ENCODE results near the gene SHC4. TPM values are rescaled to one million over a fixed set of nuclear protein-coding genes. Genes with fewer than 3 reads are reported as not detected.
A peak's percentile ranks its signal among the peaks of the same experiment; 100 is the strongest.

The SHC4 gene
- total and polyA plus RNA-seq, 9 of the 15 experiments (the other 6 are each of a cell fraction or from before 2014, with no cell fraction given): 0.43 to 1.2 (median 0.67) TPM

GRCh38 chr15:48855501-48856440 is 107.9 kb downstream of the SHC4 start:
- FAIRE-seq: peak; percentile 68
- intact Hi-C loops (cut with micrococcal nuclease) (loop anchor here (1.0 to 5.0 kb wide), 3 partner anchors 43 to 497 kb away; partner anchors contain the start of gene CEP152), in situ Hi-C loops (cut with MboI) (loop anchor here (10.0 kb wide), 1 partner anchor 1289 kb away; no protein-coding TSS in a partner anchor)
- peak overlapping the region; percentile 76 for H2AFZ ChIP-seq (ENCODE audit: low read depth, low read length)
- H3K9me3 ChIP-seq (replicated peaks; ENCODE audit: control insufficient read depth, insufficient read depth, low read depth, low read length): no peaks in the 10 kb centered on the region
- ChIA-PET CTCF (ENCODE audit: low intra/inter-chr PET ratio) (interaction anchor here (1.2 kb wide), 1 partner anchor 275 kb away, joined by 3 read pairs; no protein-coding TSS in a partner anchor), POLR2A (interaction anchor here (0.6 to 1.1 kb wide), 4 partner anchors 10 to 189 kb away, joined by 3 read pairs; partner anchors contain the start of gene EID1)
- no peak overlapping the region for H3K4me3 ChIP-seq
- no peak overlapping the region for H3K27ac ChIP-seq (ENCODE audit: extremely low read depth, low read depth, low read length)
- peak overlapping the region; percentile 20; the same call in 1 of the 2 replicates for H3K4me2 ChIP-seq (ENCODE audit: insufficient read depth, low read length)
- no TSS peak for BruUV-seq (replicated peaks)
- peak; percentile 83 for ATAC-seq
- peak in 3 of 4 experiments; percentile 15 to 65 (median 40) for DNase-seq (ENCODE audit: extremely low read depth in 1 of 4, low spot score in 3 of 4)
- no peaks in the 10 kb centered on the region for H3K36me3 ChIP-seq (ENCODE audit: control insufficient read depth, insufficient read depth, low read length)
- WGBS (ENCODE audit: insufficient coverage, low coverage, missing lambda C conversion rate): 2% methylated on average over 6 of the region's 6 CpGs
- no peak overlapping the region for H3K9ac ChIP-seq (ENCODE audit: insufficient read depth in 1 of 2, low read depth in 2 of 2, low read length in 2 of 2)
- H3K4me1 ChIP-seq (replicated peaks in 1 of 2; ENCODE audit: control insufficient read depth in 2 of 2, insufficient read depth in 2 of 2, low read length in 2 of 2): peaks cover 0 to 31% of the 10 kb centered on the region in 2 experiments; a peak in 4 of 5 replicates
- no peaks in the 10 kb centered on the region for H3K9me1 ChIP-seq (ENCODE audit: control insufficient read depth, insufficient read depth, low read length)
- no peaks in the 10 kb centered on the region for H3K79me2 ChIP-seq (ENCODE audit: control insufficient read depth, insufficient read depth, low read length)
- no peaks in the 10 kb centered on the region for H3K27me3 ChIP-seq (ENCODE audit: control insufficient read depth in 2 of 2, insufficient read depth in 2 of 2, low read length in 2 of 2)
- no peaks in the 10 kb centered on the region for H4K20me1 ChIP-seq (replicated peaks; ENCODE audit: control insufficient read depth, insufficient read depth, low read length)
- TF ChIP-seq TEAD1 (CRISPR knock-in tag; IDR thresholded peaks at IDR 0.05): peak in 1 of 2 experiments; percentile 55; a peak in 1 of 4 replicates
- TF ChIP-seq TEAD2 (tag; IDR thresholded peaks at IDR 0.05): peak; percentile 81
- TF ChIP-seq POU5F1 (IDR thresholded peaks at IDR 0.05; ENCODE audit: borderline replicate concordance, low read depth, low read length, partially characterized antibody): no peak
- TF ChIP-seq L3MBTL2 (IDR thresholded peaks at IDR 0.05): 0 out of 2 replicates have a peak, but pooled peaks have one; percentile 17
- TF ChIP-seq CTCF (IDR thresholded peaks at IDR 0.05 in 2 of 3, conservative IDR thresholded peaks at IDR 0.05 in 1 of 3; ENCODE audit: insufficient read depth in 2 of 3, low read depth in 1 of 3, low read length in 3 of 3): peak; percentile 48 to 66 (median 64); a peak in 5 of 6 replicates
- TF ChIP-seq TEAD4 (IDR thresholded peaks at IDR 0.05; ENCODE audit: low read length): 0 out of 2 replicates have a peak, but pooled peaks have one; percentile 50
- TF ChIP-seq TEAD4 (CRISPR knock-in tag; IDR thresholded peaks at IDR 0.05; ENCODE audit: borderline replicate concordance): no peak
- no peak for TF ChIP-seq CBX2 (IDR thresholded peaks at IDR 0.05; ENCODE audit: insufficient read depth, low read length, poor library complexity, severe bottlenecking)
- peak; percentile 14; the same call in 1 of the 2 replicates for TF ChIP-seq ATF3 (IDR thresholded peaks at IDR 0.05)
- TF ChIP-seq ATF3 (CRISPR knock-in tag; conservative IDR thresholded peaks at IDR 0.05): no peak
- 0 out of 2 replicates have a peak, but pooled peaks have one; percentile 32 for TF ChIP-seq CHAMP1 (IDR thresholded peaks at IDR 0.05)
- TF ChIP-seq JUND (IDR thresholded peaks at IDR 0.05; ENCODE audit: borderline replicate concordance, low read depth, low read length): no peak
- peak; percentile 43; the same call in 1 of the 3 replicates for TF ChIP-seq JUND (tag; IDR thresholded peaks at IDR 0.05; ENCODE audit: borderline replicate concordance, low read depth, low read length)
- TF ChIP-seq SRSF3 (IDR thresholded peaks at IDR 0.05; ENCODE audit: insufficient read depth, low read length): no peak

Data from K562 (cell line).